Endodermal cell (in vitro differentiated cells): ENCODE results near the gene PDLIM5. TPM values are rescaled to one million over a fixed set of nuclear protein-coding genes. Genes with fewer than 3 reads are reported as not detected.

Experiments used
- DNase-seq: peaks from one replicate; pipeline ENCODE4 v3.0.0-alpha.2; 2017
- H3K27ac ChIP-seq: 2 replicates; pipeline ENCODE4 v1.5.1; 2013; ENCODE audit warnings: mild to moderate bottlenecking, low read depth, low read length, moderate library complexity
- H3K27me3 ChIP-seq: 2 replicates; pipeline ENCODE4 v1.6.1; 2013; ENCODE audit warnings: mild to moderate bottlenecking, low read length, moderate library complexity; ENCODE audit not compliant: insufficient read depth, control insufficient read depth, poor library complexity, severe bottlenecking
- H3K36me3 ChIP-seq: 2 replicates; pipeline ENCODE4 v1.7.0; 2013; ENCODE audit warnings: mild to moderate bottlenecking, low read length, moderate library complexity; ENCODE audit not compliant: control insufficient read depth, insufficient read depth
- H3K4me1 ChIP-seq: one replicate; pipeline ENCODE4 v1.7.0; 2013; ENCODE audit warnings: low read length; ENCODE audit not compliant: control insufficient read depth, insufficient read depth
- H3K4me3 ChIP-seq: 2 replicates; pipeline ENCODE4 v1.5.1; 2013; ENCODE audit warnings: mild to moderate bottlenecking, low read length, moderate library complexity
- H3K9ac ChIP-seq: 2 replicates; pipeline ENCODE4 v1.6.1; 2013; ENCODE audit warnings: mild to moderate bottlenecking, low read length, moderate library complexity; ENCODE audit not compliant: poor library complexity, severe bottlenecking; ENCODE audit errors: extremely low read depth
- H3K9me3 ChIP-seq: 2 replicates; pipeline ENCODE4 v1.6.1; 2013; ENCODE audit warnings: mild to moderate bottlenecking, low read length, moderate library complexity; ENCODE audit not compliant: control insufficient read depth
- H3K27ac Mint-ChIP-seq: 2 replicates; pipeline ENCODE4 v1.8.0; 2020; ENCODE audit warnings: mixed read lengths
- H3K27me3 Mint-ChIP-seq: 2 replicates; pipeline ENCODE4 v1.8.0; 2021; ENCODE audit warnings: mild to moderate bottlenecking, mixed read lengths; ENCODE audit not compliant: insufficient read depth
- H3K36me3 Mint-ChIP-seq: 2 replicates; pipeline ENCODE4 v1.8.0; 2020; ENCODE audit warnings: low read depth, mixed read lengths
- H3K4me1 Mint-ChIP-seq: 2 replicates; pipeline ENCODE4 v1.8.0; 2020; ENCODE audit warnings: mixed read lengths
- H3K4me3 Mint-ChIP-seq: 2 replicates; pipeline ENCODE4 v1.8.0; 2020; ENCODE audit warnings: mild to moderate bottlenecking, moderate library complexity, mixed read lengths
- H3K9me3 Mint-ChIP-seq: 2 replicates; pipeline ENCODE4 v1.8.0; 2020; ENCODE audit warnings: mild to moderate bottlenecking, mixed read lengths
- WGBS, 2 experiments: methylation state at CpG; one replicate each; pipeline versions ENCODE4 v1.1.5 to v1.1.7; 2013; ENCODE audit warnings: missing lambda C conversion rate in 2 of 2, mixed read lengths in 1 of 2; ENCODE audit not compliant: insufficient coverage in 1 of 2, insufficient read length in 1 of 2; 5-methylcytosine and 5-hydroxymethylcytosine counted together
- total RNA-seq, 2 donors: library from RNA; stranded (reverse); fragmentation: NEBNext Ultra II Directional in 1 of 2; extraction: Animal tissue kit (Norgen Biotek cat#: 25700) in 1 of 2; gene quantifications; 2 replicates in 1 of 2; 3 replicates in 1 of 2; pipeline ENCODE4 v1.2.1, GENCODE V29; 2021
- TF ChIP-seq, protein P1 (sequence below): fragments of 200-600 bp; sonication (generic); conservative IDR thresholded peaks from 2 replicates; pipeline ENCODE4 v1.5.0; 2021; ENCODE audit warnings: antibody characterized with exemption, mild to moderate bottlenecking

PDLIM5 gene
- total RNA-seq, 2 donors from 2014 or later, result 91.0 to 149 TPM

DNA sequence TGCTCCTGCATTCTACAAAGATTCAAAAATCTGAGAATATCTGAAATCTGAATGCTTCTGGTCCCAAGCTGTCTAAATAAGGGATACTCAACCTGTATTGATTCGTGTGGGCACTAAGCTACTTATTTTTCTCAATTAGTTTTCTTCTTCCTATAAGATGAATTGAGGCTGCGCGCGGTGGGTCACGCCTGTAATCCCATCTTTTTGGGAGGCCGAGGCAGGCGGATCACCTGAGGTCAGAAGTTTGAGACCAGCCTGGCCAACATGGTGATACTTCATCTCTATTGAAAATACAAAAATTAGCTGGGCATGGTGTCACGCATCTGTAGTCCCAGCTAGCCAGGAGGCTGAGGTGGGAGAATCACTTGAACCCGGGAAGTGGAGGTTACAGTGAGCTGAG is 122.3 kb downstream of the PDLIM5 start:
- Mint-ChIP-seq H3K27me3 (no peaks in the 10 kb centered on the region), H3K4me1 (peaks cover 30% of the 10 kb centered on the region), H3K4me3 (no peak overlapping the region), H3K9me3 (no peaks in the 10 kb centered on the region), H3K36me3 (peaks cover 16% of the 10 kb centered on the region), H3K27ac (no peak overlapping the region)
- WGBS, 2 experiments, result 74 to 85% methylated on average over 6 to 9 of the region's 9 CpGs
- H3K9ac ChIP-seq, result no peak overlapping the region
- TF ChIP-seq, protein P1, sequence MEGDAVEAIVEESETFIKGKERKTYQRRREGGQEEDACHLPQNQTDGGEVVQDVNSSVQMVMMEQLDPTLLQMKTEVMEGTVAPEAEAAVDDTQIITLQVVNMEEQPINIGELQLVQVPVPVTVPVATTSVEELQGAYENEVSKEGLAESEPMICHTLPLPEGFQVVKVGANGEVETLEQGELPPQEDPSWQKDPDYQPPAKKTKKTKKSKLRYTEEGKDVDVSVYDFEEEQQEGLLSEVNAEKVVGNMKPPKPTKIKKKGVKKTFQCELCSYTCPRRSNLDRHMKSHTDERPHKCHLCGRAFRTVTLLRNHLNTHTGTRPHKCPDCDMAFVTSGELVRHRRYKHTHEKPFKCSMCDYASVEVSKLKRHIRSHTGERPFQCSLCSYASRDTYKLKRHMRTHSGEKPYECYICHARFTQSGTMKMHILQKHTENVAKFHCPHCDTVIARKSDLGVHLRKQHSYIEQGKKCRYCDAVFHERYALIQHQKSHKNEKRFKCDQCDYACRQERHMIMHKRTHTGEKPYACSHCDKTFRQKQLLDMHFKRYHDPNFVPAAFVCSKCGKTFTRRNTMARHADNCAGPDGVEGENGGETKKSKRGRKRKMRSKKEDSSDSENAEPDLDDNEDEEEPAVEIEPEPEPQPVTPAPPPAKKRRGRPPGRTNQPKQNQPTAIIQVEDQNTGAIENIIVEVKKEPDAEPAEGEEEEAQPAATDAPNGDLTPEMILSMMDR, result no peak
- DNase-seq, result no peak
- no peaks in the 10 kb centered on the region for H3K27me3 ChIP-seq
- no peak overlapping the region for H3K4me3 ChIP-seq
- peaks cover 3% of the 10 kb centered on the region for H3K4me1 ChIP-seq
- no peaks in the 10 kb centered on the region for H3K9me3 ChIP-seq
- peaks cover 34% of the 10 kb centered on the region for H3K36me3 ChIP-seq
- no peak overlapping the region for H3K27ac ChIP-seq

DNA sequence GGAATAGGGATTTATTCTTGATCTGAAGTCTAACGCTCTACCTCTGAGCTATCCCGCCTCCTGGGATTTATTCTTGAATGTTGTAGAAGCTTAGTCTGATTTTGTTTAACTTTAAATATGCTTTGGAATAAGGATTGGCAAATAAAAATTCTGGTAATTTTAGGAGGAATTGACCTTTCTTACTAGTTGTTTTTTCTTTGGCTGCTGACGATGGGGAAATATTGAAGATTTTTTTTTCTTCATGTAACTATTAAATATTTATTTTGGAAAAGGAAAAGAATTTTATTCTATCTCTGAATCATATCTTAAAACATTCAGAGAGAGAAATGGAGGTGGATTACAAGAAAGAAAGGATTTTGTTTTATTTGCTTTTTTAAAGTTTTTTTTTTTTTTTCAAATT is 122.9 kb downstream of the PDLIM5 start:
- DNase-seq, result no peak
- H3K27ac Mint-ChIP-seq, result no peak overlapping the region
- H3K4me1 Mint-ChIP-seq, result peaks cover 30% of the 10 kb centered on the region
- peaks cover 16% of the 10 kb centered on the region for H3K36me3 Mint-ChIP-seq
- H3K36me3 ChIP-seq, result peaks cover 40% of the 10 kb centered on the region
- no peaks in the 10 kb centered on the region for H3K27me3 ChIP-seq
- H3K27ac ChIP-seq, result no peak overlapping the region
- 99 to 100% methylated on average over 2 of the region's 3 CpGs for WGBS, 2 experiments
- no peak overlapping the region for H3K4me3 Mint-ChIP-seq
- no peaks in the 10 kb centered on the region for H3K9me3 Mint-ChIP-seq
- peaks cover 3% of the 10 kb centered on the region for H3K4me1 ChIP-seq
- no peaks in the 10 kb centered on the region for H3K9me3 ChIP-seq
- H3K4me3 ChIP-seq, result no peak overlapping the region
- H3K27me3 Mint-ChIP-seq, result no peaks in the 10 kb centered on the region
- TF ChIP-seq, protein P1, result no peak
- no peak overlapping the region for H3K9ac ChIP-seq

DNA sequence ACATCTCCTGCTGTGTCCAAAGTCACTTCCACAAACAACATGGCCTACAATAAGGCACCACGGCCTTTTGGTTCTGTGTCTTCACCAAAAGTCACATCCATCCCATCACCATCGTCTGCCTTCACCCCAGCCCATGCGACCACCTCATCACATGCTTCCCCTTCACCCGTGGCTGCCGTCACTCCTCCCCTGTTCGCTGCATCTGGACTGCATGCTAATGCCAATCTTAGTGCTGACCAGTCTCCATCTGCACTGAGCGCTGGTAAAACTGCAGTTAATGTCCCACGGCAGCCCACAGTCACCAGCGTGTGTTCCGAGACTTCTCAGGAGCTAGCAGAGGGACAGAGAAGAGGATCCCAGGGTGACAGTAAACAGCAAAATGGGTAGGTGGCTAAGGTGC is 123.9 kb downstream of the PDLIM5 start:
- peaks cover 16% of the 10 kb centered on the region for H3K36me3 Mint-ChIP-seq
- Histone ChIP-seq H3K4me1 (peaks cover 3% of the 10 kb centered on the region), H3K36me3 (peaks cover 50% of the 10 kb centered on the region), H3K9me3 (no peaks in the 10 kb centered on the region), H3K27ac (peak overlapping the region; percentile 62), H3K9ac (no peak overlapping the region), H3K27me3 (no peaks in the 10 kb centered on the region), H3K4me3 (no peak overlapping the region)
- TF ChIP-seq, protein P1, result no peak
- H3K4me1 Mint-ChIP-seq, result peaks cover 28% of the 10 kb centered on the region
- H3K27ac Mint-ChIP-seq, result peak overlapping the region; percentile 52
- DNase-seq, result peak; percentile 54
- no peaks in the 10 kb centered on the region for H3K9me3 Mint-ChIP-seq
- WGBS, 2 experiments, result 81 to 84% methylated on average over 5 to 10 of the region's 10 CpGs
- H3K4me3 Mint-ChIP-seq, result no peak overlapping the region
- H3K27me3 Mint-ChIP-seq, result no peaks in the 10 kb centered on the region
